NCI-H2107 treated with DMSO at 0.1 percent for 48 hours (cell line): Measurements from ENCODE around the gene MTUS2.
"Not testable (repeated sequence)": the region's sequence is repeated elsewhere in the genome, so short reads cannot be mapped to it uniquely, and the experiment has no call there.

Experiments used
- DNase-seq: peaks from one replicate; lab custom pipeline; 2025; ENCODE audit not compliant: unreplicated experiment; lab: John Stamatoyannopoulos, UW

MTUS2 gene

GRCh38 chr13:28955264-28955966 is 135.3 kb downstream of the MTUS2 start:
- no peak for DNase-seq

- DNase-seq, result no peak
These were observed 137.9 kb downstream of the MTUS2 start for GRCh38 chr13:28958018-28958417.

- no peak for DNase-seq
These were observed 138.3 kb downstream of the MTUS2 start for GRCh38 chr13:28958441-28958840.

- no peak for DNase-seq
These were observed 143.9 kb downstream of the MTUS2 start for GRCh38 chr13:28964052-28964451.

- DNase-seq, result no peak
These were observed 144.7 kb downstream of the MTUS2 start for GRCh38 chr13:28964803-28965202.

- DNase-seq, result no peak
These were observed 147.1 kb downstream of the MTUS2 start for GRCh38 chr13:28967029-28967915.

GRCh38 chr13:28976195-28976594 is 156.1 kb downstream of the MTUS2 start:
- no peak for DNase-seq

GRCh38 chr13:28976636-28977035 is 156.5 kb downstream of the MTUS2 start:
- DNase-seq, result no peak

GRCh38 chr13:28978574-28978973 is 158.4 kb downstream of the MTUS2 start:
- DNase-seq, result no peak

GRCh38 chr13:28981530-28981929 is 161.4 kb downstream of the MTUS2 start:
- DNase-seq, result no peak

GRCh38 chr13:28983641-28984040 is 163.5 kb downstream of the MTUS2 start:
- no peak for DNase-seq

GRCh38 chr13:28984326-28984725 is 164.2 kb downstream of the MTUS2 start:
- DNase-seq, result no peak

GRCh38 chr13:28984825-28985224 is 164.7 kb downstream of the MTUS2 start:
- no peak for DNase-seq

GRCh38 chr13:28990378-28990777 is 170.2 kb downstream of the MTUS2 start:
- DNase-seq, result not testable (repeated sequence)

- DNase-seq, result no peak
These were observed 171.6 kb downstream of the MTUS2 start for GRCh38 chr13:28991764-28992163.

- no peak for DNase-seq
These were observed 180.7 kb downstream of the MTUS2 start for GRCh38 chr13:29000826-29001225.

GRCh38 chr13:29005035-29005762 is 185.1 kb downstream of the MTUS2 start:
- no peak for DNase-seq

GRCh38 chr13:29005763-29006120 is 185.6 kb downstream of the MTUS2 start:
- no peak for DNase-seq

GRCh38 chr13:29006359-29006850 is 186.3 kb downstream of the MTUS2 start:
- no peak for DNase-seq

- no peak for DNase-seq
These were observed 188.2 kb downstream of the MTUS2 start for GRCh38 chr13:29008296-29008695.

- no peak for DNase-seq
These were observed 200.2 kb downstream of the MTUS2 start for GRCh38 chr13:29020314-29020713.

- no peak for DNase-seq
These were observed 201.2 kb downstream of the MTUS2 start for GRCh38 chr13:29021311-29021710.
